HFFc6 (cell line): ENCODE data around the gene MAP3K5. TPM values are rescaled to one million over a fixed set of nuclear protein-coding genes. Genes with fewer than 3 reads are reported as not detected.

Source experiments
- DNase-seq: peaks from one replicate; pipeline ENCODE4 v3.0.0-alpha.2; 2018
- H3K27ac Mint-ChIP-seq: 2 replicates; pipeline ENCODE4 v1.8.0; 2020; ENCODE audit warnings: mild to moderate bottlenecking, mixed read lengths
- H3K27me3 Mint-ChIP-seq: 2 replicates; pipeline ENCODE4 v1.8.0; 2021; ENCODE audit warnings: mild to moderate bottlenecking, moderate library complexity, mixed read lengths; ENCODE audit not compliant: insufficient read depth
- H3K36me3 Mint-ChIP-seq: 2 replicates; pipeline ENCODE4 v1.8.0; 2021; ENCODE audit warnings: low read depth, mixed read lengths
- H3K4me1 Mint-ChIP-seq: 2 replicates; pipeline ENCODE4 v1.8.0; 2020; ENCODE audit warnings: low read depth, mixed read lengths
- H3K4me3 Mint-ChIP-seq: 2 replicates; pipeline ENCODE4 v1.8.0; 2020; ENCODE audit warnings: mild to moderate bottlenecking, moderate library complexity, mixed read lengths
- H3K9me3 Mint-ChIP-seq: 2 replicates; pipeline ENCODE4 v1.8.0; 2020; ENCODE audit warnings: mild to moderate bottlenecking, mixed read lengths
- total RNA-seq, 6 experiments: library from RNA; stranded (reverse); fragmentation: NEBNext Ultra II Directional; extraction: Animal tissue kit (Norgen Biotek cat#: 25700); gene quantifications; 2 replicates in 1 of 6; 3 replicates in 5 of 6; pipeline ENCODE4 v1.2.3, GENCODE V29; 2021
- TF ChIP-seq, protein P1 (sequence below): fragments of 200-600 bp; sonication (generic); IDR thresholded peaks from 2 replicates; pipeline ENCODE4 v1.5.0; 2021; ENCODE audit warnings: antibody characterized with exemption, mild to moderate bottlenecking

Gene MAP3K5
- total RNA-seq, 6 experiments from 2014 or later, result 11.9 to 22.2 (median 19.1) TPM

- no peak for DNase-seq
- H3K36me3 Mint-ChIP-seq, result no peaks in the 10 kb centered on the region
- no peaks in the 10 kb centered on the region for H3K4me1 Mint-ChIP-seq
- no peak overlapping the region for H3K27ac Mint-ChIP-seq
- no peaks in the 10 kb centered on the region for H3K9me3 Mint-ChIP-seq
- no peak overlapping the region for H3K4me3 Mint-ChIP-seq
- TF ChIP-seq, protein P1, sequence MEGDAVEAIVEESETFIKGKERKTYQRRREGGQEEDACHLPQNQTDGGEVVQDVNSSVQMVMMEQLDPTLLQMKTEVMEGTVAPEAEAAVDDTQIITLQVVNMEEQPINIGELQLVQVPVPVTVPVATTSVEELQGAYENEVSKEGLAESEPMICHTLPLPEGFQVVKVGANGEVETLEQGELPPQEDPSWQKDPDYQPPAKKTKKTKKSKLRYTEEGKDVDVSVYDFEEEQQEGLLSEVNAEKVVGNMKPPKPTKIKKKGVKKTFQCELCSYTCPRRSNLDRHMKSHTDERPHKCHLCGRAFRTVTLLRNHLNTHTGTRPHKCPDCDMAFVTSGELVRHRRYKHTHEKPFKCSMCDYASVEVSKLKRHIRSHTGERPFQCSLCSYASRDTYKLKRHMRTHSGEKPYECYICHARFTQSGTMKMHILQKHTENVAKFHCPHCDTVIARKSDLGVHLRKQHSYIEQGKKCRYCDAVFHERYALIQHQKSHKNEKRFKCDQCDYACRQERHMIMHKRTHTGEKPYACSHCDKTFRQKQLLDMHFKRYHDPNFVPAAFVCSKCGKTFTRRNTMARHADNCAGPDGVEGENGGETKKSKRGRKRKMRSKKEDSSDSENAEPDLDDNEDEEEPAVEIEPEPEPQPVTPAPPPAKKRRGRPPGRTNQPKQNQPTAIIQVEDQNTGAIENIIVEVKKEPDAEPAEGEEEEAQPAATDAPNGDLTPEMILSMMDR, result no peak
- H3K27me3 Mint-ChIP-seq, result peaks cover 5% of the 10 kb centered on the region
These were observed 275.3 kb downstream of the MAP3K5 start for GRCh38 chr6:136517002-136517401.

GRCh38 chr6:136514591-136514990 lies 277.7 kb downstream of the MAP3K5 start:
- no peak overlapping the region for H3K27ac Mint-ChIP-seq

GRCh38 chr6:136511926-136512325 lies 280.4 kb downstream of the MAP3K5 start:
- H3K27ac Mint-ChIP-seq, result no peak overlapping the region
- H3K4me1 Mint-ChIP-seq, result no peaks in the 10 kb centered on the region
- TF ChIP-seq, protein P1, result no peak
- no peaks in the 10 kb centered on the region for H3K9me3 Mint-ChIP-seq
- H3K4me3 Mint-ChIP-seq, result no peak overlapping the region
- no peaks in the 10 kb centered on the region for H3K36me3 Mint-ChIP-seq
- DNase-seq, result no peak
- H3K27me3 Mint-ChIP-seq, result peaks cover 14% of the 10 kb centered on the region

More at GRCh38 chr6:136514591-136514990, 277.7 kb downstream of the MAP3K5 start:
- Mint-ChIP-seq H3K9me3 (no peaks in the 10 kb centered on the region), H3K36me3 (no peaks in the 10 kb centered on the region), H3K4me1 (no peaks in the 10 kb centered on the region), H3K4me3 (no peak overlapping the region), H3K27me3 (peaks cover 10% of the 10 kb centered on the region)
- TF ChIP-seq, protein P1, result no peak
- DNase-seq, result no peak

- no peak overlapping the region for H3K27ac Mint-ChIP-seq
- peaks cover 18% of the 10 kb centered on the region for H3K27me3 Mint-ChIP-seq
- no peak for DNase-seq
- H3K4me1 Mint-ChIP-seq, result no peaks in the 10 kb centered on the region
- no peak overlapping the region for H3K4me3 Mint-ChIP-seq
- no peaks in the 10 kb centered on the region for H3K9me3 Mint-ChIP-seq
- TF ChIP-seq, protein P1, result no peak
- no peaks in the 10 kb centered on the region for H3K36me3 Mint-ChIP-seq
These were observed 280.9 kb downstream of the MAP3K5 start for GRCh38 chr6:136511397-136511796.

DNA sequence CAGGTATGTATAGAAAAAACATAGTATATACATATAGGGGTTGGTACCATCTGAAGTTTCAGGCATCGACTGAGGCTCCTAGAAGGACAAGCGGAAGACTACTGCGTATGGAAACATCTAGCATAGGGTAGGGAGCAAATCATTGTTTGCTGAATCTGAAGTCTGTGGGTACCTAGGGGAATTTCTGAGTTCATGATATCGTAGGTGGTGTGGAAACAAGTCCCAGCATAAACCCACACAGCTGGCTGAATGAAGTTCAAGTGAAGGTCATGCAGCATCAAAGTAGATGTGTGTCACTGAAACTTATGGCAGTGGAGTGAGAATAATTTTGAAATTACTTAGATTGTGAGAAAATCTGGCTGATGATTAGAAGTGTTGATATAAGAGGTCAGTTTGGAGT lies 281.5 kb downstream of the MAP3K5 start:
- Mint-ChIP-seq H3K9me3 (no peaks in the 10 kb centered on the region), H3K36me3 (no peaks in the 10 kb centered on the region), H3K4me3 (no peak overlapping the region), H3K27ac (no peak overlapping the region), H3K27me3 (peaks cover 18% of the 10 kb centered on the region), H3K4me1 (no peaks in the 10 kb centered on the region)
- TF ChIP-seq, protein P1, result no peak
- no peak for DNase-seq

DNA sequence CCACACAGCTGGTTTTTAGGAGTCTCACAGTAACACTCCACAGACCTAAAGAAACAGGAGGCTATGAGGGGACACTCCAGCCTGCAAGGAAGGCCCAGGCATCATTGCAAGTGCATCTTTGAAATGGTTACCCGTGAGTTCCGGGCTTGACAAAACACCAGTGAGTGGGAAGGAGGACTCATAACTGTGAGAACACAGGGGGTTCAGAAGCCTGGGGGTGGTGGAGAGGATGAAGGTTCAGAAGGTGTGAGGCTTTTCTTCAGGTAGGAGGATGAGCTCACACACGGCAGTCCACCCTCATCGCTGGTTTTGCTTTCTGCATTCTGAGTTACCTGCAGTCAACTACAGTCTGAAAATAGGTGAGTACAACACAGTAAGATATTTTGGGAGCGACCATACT lies 282.0 kb downstream of the MAP3K5 start:
- Mint-ChIP-seq H3K27me3 (peaks cover 18% of the 10 kb centered on the region), H3K27ac (no peak overlapping the region), H3K9me3 (no peaks in the 10 kb centered on the region), H3K4me1 (no peaks in the 10 kb centered on the region), H3K36me3 (no peaks in the 10 kb centered on the region), H3K4me3 (no peak overlapping the region)
- TF ChIP-seq, protein P1, result no peak
- DNase-seq, result no peak
